Measurements from ENCODE around the gene MAPRE3.

Gene MAPRE3

DNA sequence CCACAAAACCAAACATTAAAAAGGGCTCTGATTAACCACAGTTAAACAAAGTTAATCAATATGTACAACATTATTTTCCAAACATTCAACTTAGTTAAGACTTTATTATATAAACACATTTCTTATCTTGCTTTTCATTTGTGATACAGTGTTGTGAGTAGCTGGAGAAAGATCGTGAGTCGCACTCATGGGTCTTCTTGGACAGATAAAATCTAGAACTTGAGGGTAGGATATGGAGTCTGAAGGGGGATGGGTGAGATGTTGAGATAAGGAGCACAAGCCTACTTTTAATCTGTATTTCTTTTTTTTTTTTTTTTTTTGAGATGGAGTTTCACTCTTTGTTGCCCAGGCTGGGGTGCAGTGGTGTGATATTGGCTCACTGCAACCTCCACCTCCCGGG is 39.7 kb downstream of the MAPRE3 start:
- DNase-seq (ENCODE audit: low read depth in 1 of 2, low spot score in 1 of 2): no peak

DNA sequence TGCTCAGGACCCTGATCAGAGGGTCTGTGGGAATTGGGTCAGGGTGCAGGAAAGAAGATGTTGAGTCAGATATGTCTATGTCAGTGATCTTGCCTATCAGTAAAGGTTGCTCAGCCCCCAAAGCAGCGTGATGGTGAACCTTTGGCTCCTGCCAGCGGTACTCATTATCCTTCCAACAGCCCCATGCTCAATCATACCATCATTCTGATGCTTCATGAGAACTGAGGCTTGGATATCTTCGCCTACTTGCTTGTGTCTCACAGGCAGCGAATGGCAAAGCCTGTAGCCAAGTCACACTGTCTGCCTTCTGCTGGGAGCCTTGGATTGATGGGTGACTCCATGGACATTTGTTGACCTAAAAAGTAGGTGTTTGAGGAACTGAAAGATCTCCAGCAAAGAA is 43.3 kb downstream of the MAPRE3 start:
- DNase-seq (ENCODE audit: low read depth in 1 of 2, low spot score in 1 of 2): no peak

DNA sequence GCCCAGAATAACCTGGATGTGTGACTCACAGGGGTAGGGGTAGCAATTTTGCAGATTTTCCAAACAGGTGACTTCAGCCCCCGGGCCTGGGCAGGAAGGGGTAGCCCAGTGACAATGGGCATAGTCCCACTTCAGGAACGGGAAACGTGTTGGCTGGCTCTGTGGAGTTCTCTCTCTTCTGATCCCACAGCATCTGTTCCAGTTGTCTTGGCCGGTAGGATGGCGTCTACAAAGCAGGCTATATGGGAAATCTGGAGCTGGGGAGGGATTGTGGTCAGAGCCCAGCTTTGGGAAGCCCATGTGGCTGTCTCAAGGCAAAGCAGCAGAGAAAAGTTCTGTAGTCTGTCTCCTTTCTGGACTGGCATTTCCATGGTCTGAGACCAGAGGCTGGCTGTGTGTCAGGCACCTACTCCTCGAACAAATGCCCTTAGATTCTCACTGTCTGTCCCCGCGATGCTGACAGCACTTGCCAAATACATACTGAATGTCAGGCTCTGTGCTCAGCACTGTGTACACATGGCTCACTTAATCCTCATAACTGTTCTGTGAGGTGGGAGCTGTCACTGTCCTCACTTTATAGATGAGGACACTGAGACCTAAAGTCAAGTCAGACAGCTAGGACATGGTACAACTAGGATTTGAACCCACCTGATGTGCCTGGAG is 44.5 kb downstream of the MAPRE3 start:
- DNase-seq (ENCODE audit: low read depth in 1 of 2, low spot score in 1 of 2): no peak

DNA sequence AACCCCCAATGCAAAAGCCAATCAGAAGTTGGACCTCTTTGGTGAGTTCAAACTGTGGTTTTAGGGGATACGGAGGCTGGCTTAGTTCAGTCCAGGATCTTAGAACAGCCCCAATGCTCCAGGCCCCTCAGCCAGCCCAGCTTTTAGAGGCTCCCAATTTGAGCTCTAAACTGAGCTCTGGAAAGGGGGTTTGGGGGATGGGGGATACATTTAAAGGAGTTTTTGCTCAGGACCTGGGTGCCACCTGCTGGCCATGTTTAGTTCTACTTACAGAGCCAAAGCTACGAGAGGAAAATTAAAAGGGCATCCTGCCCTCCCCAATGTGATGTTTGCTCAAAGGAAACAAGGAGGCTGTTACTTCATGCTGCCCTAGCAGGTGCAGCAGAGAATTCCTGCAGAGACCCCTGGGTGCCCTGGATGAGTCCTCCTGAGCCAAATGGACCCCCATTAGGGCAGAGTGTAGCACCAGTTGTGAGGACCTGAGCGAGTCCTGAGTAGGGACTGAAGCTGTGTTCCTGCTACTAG is 46.4 kb downstream of the MAPRE3 start:
- no peak for DNase-seq (ENCODE audit: low read depth in 1 of 2, low spot score in 1 of 2)

DNA sequence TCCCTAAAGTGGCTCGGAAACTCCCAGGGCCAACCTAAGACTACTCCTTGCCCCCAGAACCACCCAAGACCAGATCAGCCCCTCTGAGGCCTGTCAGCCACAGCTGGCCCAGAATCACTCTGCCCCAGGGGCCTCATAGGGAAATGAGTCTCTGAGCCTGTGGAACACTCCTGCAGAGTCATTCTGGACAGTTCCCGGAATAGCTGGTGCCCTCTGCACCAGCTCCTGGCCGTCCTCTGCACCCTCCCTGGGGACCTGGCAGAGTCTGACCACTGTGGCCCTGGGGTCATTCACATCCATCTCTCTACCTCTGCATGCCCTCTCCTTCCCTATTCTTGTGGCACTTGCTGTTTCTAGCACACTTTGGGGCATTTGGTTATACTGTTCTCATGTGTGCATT is 47.7 kb downstream of the MAPRE3 start:
- DNase-seq (ENCODE audit: low read depth in 1 of 2, low spot score in 1 of 2): no peak

DNA sequence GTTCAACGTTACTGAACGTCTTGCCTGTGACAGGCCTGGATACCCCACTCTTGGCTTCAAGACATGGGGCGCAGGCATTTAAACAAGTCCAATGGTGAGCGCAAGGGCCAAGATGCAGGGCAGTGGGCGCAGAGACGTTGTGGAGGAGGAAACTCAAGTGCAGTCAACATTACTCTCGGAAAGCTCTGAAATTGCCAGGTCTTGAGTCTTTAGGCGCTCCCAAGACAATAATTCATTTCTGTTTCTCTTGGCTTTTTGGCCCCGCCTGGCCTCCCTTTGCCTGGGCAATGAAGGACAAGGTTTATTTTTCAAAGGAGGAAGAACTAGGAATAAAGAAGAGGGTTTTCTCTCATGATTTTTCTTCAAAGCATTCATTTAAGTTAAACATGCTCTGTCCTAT is 49.0 kb downstream of the MAPRE3 start:
- DNase-seq (ENCODE audit: low read depth in 1 of 2, low spot score in 1 of 2): no peak

DNA sequence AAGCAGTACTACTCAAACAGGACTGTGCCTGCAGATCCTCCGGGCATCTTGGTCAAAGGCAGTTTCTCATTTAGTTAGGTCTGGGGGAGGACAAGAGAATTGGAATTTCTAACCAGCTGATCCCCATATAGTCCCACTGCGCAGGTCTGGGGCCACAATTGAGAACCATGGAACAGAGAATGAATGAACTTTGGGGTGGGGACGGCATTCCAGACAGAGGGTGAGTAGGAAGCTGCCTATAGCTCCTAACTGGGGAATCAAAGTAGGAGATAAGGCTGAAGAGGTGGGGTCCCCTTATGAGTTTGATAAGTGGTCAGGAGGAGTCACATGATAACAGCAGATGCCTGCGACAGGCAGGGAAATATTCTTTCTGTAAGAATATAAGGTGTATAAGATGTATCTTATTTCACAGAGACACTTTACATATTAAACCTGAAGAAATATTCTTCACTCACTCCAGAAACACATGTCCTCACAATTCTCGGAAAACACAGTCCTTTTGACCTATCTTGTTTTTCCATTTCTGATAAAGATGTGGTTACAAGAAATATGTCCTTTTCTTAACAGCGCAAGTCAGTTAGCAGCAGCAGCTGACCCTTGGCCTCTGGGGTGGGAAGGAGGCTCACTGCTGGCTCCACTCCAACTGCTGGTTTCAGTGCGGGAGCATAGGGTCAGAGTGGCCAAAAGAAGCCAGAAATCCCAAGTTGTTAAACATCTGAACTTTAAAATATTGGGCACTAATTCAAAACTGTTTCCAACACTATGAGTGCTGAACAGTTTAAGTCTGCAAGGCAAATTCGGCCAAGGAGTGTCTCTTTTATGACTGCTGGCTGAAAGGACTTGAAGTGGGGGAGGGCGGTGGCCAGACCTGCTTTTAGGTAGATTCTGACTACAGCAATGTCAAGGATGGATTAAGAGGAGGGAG is 49.8 kb downstream of the MAPRE3 start:
- no peak for DNase-seq (ENCODE audit: low read depth in 1 of 2, low spot score in 1 of 2)

DNA sequence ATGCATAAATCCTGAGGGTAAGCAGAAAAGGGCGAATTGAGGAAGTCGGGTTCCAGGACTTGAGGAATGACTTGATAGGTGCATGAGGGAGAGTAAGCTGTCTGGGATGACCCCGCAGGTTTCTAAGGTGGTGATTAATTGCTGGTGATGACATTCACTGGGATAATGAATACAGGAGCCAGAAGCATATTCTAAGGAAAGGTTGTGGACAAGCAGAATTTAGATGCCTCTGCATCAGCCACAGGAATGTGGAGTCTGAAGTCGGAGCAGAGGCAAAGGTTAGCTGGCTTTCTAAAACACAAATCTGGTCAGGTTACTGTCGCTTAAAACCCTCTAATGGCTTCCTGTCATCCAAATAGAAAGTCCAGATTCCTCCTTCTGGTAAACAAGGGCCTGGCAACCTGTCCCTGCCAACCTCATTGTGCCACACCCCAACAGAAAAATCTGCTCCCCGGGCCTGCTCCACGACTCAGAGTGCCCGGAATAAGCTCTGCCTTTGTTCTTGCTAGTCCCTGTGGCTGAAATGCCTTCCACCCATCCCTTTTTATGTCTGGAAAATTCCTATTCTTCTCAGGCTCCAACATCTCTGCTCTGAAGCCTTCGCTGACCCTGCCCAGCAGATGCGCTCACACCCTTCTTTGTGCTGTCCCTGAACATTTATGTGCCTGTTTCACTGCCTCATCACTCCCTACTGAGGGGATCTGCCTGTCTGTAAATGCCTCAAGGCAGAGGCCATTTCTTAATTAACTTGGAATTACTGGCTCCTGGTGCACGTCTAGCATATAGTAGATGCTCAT is 51.0 kb downstream of the MAPRE3 start:
- DNase-seq (ENCODE audit: low read depth in 1 of 2, low spot score in 1 of 2): no peak

DNA sequence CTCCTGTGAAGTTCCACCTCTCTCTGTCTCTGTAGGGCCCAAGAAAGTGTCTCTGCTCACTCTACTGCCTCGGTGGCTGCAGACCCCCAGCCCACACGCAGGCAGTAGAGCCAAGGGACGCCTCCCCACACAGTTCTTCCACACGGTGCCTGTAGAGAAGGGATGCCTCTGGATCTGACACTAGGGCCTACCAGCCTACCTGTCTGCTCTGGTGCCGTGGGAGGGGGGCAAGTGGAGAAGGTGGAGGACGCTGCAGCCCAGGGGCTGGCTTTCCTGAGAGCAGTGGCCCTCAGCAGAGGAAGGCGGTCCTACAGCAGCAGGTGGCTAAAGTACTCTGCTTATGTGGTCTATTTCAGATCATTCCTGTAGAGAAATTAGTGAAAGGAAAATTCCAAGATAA is 53.3 kb downstream of the MAPRE3 start:
- DNase-seq (ENCODE audit: low read depth in 1 of 2, low spot score in 1 of 2): no peak

DNA sequence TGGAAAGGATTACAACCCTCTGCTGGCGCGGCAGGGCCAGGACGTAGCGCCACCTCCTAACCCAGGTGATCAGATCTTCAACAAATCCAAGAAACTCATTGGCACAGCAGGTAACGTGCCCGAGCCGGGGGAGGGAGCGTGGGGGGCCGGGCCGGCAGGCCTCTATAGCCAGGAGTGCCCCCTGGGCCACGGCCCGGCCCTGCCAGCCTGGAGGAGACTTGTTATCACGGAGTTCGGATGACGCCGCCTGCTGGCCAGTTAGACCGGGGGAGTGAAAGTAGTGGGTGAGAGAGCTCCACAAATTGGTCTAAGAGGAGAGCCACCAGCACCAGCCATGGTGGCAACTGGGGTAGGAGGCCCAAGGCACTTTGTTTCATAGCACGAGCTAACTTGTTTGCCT is 53.8 kb downstream of the MAPRE3 start:
- no peak for DNase-seq (ENCODE audit: low read depth in 1 of 2, low spot score in 1 of 2)

DNA sequence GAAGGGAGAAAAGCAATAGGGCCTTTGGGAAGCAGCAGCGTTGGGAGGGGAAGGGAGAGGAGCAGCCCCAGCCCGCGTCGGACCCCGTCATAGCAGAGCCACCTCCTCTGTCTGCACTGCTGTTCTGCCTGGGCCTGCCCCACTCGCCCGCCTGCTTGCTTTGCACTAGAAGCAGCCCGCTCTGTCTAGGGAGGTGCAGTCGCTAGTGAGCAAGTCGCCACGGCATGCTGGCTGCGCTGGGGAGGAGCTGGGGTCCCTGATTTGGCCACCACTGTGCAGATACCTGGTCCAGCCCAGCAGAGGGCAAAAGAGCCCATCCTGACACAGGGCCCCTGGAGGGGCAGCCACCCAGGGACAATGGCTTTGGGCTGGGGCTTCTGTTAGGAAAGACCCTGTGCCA is 54.4 kb downstream of the MAPRE3 start:
- no peak for DNase-seq (ENCODE audit: low read depth in 1 of 2, low spot score in 1 of 2)

DNA sequence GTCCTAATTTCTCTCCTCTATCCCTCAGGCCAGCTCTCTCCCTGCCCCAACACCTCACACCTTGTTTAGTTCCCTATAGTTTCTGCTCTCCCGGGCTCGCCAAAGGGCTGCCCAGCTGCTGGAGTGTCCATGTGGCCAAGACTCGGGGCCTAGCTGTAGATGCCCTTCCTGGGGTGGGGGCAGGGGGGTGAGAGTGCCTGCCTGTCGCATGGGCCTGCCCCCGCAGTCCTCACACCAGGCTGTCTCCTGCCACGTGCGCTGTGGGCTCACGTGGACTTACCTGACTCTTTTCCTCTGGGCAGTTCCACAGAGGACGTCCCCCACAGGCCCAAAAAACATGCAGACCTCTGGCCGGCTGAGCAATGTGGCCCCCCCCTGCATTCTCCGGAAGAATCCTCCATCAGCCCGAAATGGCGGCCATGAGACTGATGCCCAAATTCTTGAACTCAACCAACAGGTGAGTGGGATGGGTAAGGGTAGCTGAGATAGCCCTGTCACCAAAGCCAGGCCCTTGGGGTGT is 54.9 kb downstream of the MAPRE3 start:
- no peak for DNase-seq (ENCODE audit: low read depth in 1 of 2, low spot score in 1 of 2)

DNA sequence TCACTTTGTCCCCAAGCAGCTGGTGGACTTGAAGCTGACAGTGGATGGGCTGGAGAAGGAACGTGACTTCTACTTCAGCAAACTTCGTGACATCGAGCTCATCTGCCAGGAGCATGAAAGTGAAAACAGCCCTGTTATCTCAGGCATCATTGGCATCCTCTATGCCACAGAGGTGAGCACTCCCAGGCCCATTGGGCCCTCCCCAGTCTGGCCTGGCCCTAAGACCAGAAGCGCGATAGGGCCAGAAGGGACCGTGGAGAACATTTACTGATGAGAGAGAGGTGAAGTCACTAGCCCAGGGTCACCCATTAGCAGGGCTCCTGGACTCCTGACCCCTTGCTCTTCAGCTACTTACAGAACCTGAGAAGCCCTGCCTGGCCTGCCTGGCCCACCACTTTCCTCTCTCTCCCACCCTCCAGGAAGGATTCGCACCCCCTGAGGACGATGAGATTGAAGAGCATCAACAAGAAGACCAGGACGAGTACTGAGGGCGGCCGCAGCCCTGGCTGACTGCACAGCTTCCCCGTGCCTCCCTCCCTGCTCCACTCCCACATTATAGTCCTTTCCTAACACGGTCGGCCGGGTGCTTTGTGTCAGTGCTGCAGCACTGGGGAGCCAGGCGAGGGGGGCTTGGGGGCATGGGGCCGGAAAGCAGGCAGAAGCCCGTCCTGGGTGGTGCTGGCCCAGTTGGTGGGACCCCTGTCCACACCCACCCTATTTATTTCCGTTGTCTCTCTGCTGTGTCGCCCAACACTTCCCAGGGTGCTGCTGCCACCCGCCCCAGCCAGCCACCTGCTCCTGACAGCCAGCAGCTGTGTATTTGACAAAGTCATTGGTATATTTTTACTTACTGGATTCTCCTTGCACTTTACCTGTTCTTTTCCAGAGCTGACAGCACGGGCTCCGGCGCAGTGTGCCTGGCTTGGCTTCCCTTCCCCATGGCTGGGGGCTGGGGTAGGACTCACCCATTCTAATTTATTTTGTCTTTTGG is 55.7 kb downstream of the MAPRE3 start:
- DNase-seq (ENCODE audit: low read depth in 1 of 2, low spot score in 1 of 2): no peak

DNA sequence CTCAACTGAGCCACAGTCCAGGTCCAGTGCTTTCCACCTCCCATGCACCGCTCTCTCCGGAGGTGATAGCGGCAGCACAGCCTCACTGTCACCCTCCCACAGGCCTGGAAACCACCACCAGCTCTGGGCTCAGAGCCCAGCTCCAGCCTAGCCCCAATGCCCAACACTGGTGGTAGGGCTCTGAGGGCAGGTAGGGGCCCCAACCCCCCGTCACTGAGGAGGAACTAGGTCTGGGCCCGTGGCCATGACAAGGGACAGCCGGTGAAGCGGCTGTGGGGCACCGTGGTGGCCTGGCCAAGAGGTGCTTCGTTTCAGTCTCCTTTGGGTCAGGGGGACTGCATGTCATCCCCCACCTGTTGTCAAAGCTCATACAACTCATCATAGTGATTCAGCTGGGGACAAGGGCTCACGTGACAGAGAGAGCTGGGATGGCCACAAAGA is 56.8 kb downstream of the MAPRE3 start:
- no peak for DNase-seq (ENCODE audit: low read depth in 1 of 2, low spot score in 1 of 2)

DNA sequence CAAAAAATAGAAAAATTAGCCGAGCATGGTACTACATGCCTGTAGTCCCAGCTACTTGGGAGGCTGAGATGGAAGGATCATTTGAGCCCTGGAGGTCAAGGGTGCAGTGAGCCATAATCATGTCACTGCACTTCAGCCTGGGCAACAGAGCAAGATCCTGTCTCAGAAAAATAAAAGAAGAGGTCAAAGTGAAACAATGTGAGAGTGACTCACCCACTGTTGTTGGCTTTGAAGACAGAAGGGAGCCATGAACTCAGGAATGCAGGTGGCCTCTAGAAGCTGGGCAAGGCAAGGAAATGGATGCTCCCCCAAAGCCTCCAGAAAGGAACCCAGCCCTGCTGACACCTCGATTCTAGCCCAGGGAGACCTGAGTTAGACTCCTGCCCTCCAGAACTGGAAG is 58.6 kb downstream of the MAPRE3 start:
- DNase-seq (ENCODE audit: low read depth in 1 of 2, low spot score in 1 of 2): no peak

DNA sequence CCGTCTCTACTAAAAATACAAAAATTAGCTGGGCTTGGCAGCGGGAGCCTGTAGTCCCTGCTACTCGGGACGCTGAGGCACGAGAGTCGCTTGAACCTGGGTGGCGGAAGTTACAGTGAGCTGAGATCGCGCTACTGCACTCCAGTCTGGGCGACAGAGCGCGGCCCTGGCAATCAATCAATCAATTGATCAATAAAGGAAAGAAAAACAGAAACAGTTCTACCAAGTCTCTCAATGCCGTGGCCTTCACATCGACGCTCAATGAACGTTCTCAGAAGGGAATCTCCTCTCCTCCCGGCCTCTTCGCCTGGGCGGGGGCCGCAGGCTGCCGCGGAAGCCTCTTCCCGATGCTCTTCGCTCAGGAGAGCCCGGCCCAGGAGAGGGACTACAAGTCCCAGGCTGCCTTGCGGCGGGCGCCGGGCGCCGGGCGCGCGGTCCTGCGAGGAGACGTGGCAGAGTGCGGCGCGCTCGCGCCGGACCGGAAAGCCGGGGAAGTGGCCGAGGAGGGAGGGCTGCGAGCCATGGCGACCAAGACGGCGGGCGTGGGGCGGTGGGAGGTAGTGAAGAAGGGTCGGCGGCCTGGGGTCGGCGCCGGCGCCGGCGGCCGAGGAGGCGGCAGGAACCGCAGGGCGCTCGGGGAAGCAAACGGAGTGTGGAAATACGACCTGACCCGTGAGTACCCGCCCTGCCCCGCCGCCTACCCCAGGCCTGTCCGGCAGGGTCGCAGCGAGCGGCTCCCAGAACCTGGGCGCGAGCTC is 62.2 kb downstream of the MAPRE3 start, which contains the start of gene TMEM214:
Gene TMEM214, plus strand, starts transcription at position 471 of the 758 bp plus-strand sequence. Its CDS starts 51 bp downstream, at position 522.
- DNase-seq (ENCODE audit: low read depth in 1 of 2, low spot score in 1 of 2): peak; percentile 57 to 75

DNA sequence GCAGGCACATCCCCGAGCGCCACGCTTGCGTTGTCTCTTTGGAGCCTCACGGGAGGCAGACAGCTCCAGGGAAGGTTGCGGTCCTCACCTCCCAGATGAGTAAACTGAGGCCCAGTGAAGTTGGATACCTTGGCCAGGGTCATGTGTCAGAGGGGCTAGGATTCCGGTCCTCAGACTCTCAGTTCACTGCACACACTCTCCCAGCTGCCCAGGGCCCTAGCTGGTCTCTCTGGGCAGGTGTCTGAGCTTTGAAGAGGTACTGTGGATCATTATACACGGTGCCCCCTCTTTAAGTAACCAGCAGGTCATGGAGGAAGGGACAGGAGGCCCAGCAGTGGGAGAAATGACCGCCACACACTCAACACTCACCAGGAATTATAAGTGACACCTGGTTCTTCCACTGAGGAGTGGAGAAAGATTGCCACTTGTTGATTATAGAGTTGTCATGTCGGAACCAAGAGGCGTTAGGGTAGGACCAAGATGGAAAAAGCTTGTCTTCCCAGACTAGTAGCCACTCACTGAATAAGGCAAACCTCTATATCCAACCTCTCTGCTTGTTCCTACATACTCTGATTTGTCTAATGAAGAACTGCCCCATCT is 62.9 kb downstream of the MAPRE3 start:
- no peak for DNase-seq (ENCODE audit: low read depth in 1 of 2, low spot score in 1 of 2)

DNA sequence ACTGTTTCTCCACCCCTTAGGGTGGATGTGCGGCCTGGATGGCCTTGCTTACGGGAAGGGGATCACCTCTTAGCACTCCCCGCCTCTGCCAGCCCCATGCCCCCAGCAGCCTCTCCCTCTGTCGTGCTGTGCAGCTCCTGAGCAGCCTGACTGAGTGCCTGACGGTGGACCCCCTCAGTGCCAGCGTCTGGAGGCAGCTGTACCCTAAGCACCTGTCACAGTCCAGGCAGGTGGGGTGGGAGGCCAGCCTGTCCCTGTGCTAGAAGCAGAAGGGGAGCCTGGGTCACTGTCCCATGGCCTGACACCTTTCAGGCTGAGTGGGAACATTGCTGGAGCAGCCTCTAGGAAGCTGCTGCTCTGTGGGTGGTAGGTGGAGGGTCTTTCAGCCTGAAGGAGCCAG is 67.6 kb downstream of the MAPRE3 start:
- no peak for DNase-seq (ENCODE audit: low read depth in 1 of 2, low spot score in 1 of 2)
